Body of pancreas (tissue), 4 donors: ENCODE data around the gene EBI3. TPM values are rescaled to one million over a fixed set of nuclear protein-coding genes. Genes with fewer than 3 reads are reported as not detected.

Experiments used
- ATAC-seq: fragments of 150-250 bp; one replicate; pipeline ENCODE4 v1.9.1; 2016
- DNase-seq, 4 donors: peaks; one replicate each; pipeline ENCODE4 v3.0.0-alpha.2; 2019
- H3K27ac ChIP-seq, 4 donors: fragments of 200-600 bp; sonication (generic); 1 replicate in 3 of 4; 2 replicates in 1 of 4; pipeline versions ENCODE4 v1.5.1 to v1.6.1; 2016 to 2019; ENCODE audit warnings: mild to moderate bottlenecking in 1 of 4, mixed read lengths in 1 of 4, moderate library complexity in 1 of 4
- H3K27me3 ChIP-seq, 2 donors: fragments of 200-600 bp; sonication (generic); one replicate each; pipeline ENCODE4 v1.6.0; 2016; ENCODE audit warnings: mild to moderate bottlenecking in 1 of 2
- H3K36me3 ChIP-seq, 2 donors: fragments of 200-600 bp; sonication (generic); replicated peaks in 1 of 2; 2 replicates each; pipeline ENCODE4 v1.5.1; 2016; ENCODE audit warnings: low read depth in 2 of 2; ENCODE audit not compliant: insufficient read depth in 1 of 2
- H3K4me1 ChIP-seq: fragments of 200-600 bp; sonication (generic); one replicate; pipeline ENCODE4 v1.6.0; 2016
- H3K4me3 ChIP-seq, 2 donors: fragments of 200-600 bp; sonication (generic); 1 replicate in 1 of 2; 2 replicates in 1 of 2; pipeline ENCODE4 v1.5.1; 2016 to 2019
- H3K9me3 ChIP-seq, 3 donors: fragments of 200-600 bp; sonication (generic); 1 replicate in 2 of 3; 2 replicates in 1 of 3; pipeline ENCODE4 v1.5.1; 2016
- POLR2A ChIP-seq, 3 donors: fragments of 450-650 bp; IDR thresholded peaks; one replicate each; pipeline ENCODE4 v1.6.1; 2016; ENCODE audit warnings: antibody characterized with exemption in 3 of 3, mild to moderate bottlenecking in 2 of 3
- WGBS, 2 donors: methylation state at CpG; one replicate each; pipeline ENCODE4 v1.1.5; 2017; 5-methylcytosine and 5-hydroxymethylcytosine counted together
- intact Hi-C: fragments of 100-400 bp; cut with DNase I; formaldehyde crosslinking; loops from one replicate; pipeline ENCODE4 v1.15.1; 2023
- total RNA-seq, 2 donors: library from RNA; depleted of rRNA; stranded (reverse); fragments of >200 nt; gene quantifications; one replicate each; pipeline ENCODE4 v1.1.0, GENCODE V29; 2016
- TF ChIP-seq, protein P1 (sequence below), 7 experiments: fragments of 450-650 bp in 4 of 7; fragments of 200-600 bp in 3 of 7; sonication (generic) in 3 of 7; IDR thresholded peaks; one replicate each; pipeline ENCODE4 v1.5.1; 2016 to 2019; ENCODE audit warnings: antibody characterized with exemption in 7 of 7

Gene EBI3
- total RNA-seq, 2 donors from 2014 or later: 0.99 to 27.5 TPM

DNA sequence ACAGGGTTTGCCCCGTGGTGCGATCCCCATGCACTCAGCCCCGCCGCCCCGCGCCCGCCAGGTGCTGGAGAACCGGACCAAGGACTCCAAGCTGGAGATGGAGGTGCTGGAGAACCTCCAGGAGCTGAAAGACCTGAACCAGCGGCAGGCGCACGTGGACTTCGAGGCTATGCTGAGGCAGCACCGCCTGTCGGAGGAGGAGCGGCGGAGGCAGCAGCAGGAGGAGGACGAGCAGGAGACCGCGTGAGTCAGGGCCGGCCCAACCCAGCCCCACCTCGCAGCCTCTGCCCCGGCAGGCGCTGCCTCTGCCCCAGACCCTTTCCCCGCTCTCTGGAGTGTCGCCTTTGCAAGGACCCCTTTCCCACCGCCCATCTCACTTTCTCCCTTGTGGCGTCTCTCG is 28.9 kb downstream of the EBI3 start:
- H3K27ac ChIP-seq: no peak overlapping the region
- DNase-seq: no peak
- H3K4me1 ChIP-seq: no peaks in the 10 kb centered on the region
- H3K9me3 ChIP-seq: no peaks in the 10 kb centered on the region
- H3K27me3 ChIP-seq: no peaks in the 10 kb centered on the region
- TF ChIP-seq POLR2A (IDR thresholded peaks at IDR 0.05): no peak
- TF ChIP-seq, protein P1, sequence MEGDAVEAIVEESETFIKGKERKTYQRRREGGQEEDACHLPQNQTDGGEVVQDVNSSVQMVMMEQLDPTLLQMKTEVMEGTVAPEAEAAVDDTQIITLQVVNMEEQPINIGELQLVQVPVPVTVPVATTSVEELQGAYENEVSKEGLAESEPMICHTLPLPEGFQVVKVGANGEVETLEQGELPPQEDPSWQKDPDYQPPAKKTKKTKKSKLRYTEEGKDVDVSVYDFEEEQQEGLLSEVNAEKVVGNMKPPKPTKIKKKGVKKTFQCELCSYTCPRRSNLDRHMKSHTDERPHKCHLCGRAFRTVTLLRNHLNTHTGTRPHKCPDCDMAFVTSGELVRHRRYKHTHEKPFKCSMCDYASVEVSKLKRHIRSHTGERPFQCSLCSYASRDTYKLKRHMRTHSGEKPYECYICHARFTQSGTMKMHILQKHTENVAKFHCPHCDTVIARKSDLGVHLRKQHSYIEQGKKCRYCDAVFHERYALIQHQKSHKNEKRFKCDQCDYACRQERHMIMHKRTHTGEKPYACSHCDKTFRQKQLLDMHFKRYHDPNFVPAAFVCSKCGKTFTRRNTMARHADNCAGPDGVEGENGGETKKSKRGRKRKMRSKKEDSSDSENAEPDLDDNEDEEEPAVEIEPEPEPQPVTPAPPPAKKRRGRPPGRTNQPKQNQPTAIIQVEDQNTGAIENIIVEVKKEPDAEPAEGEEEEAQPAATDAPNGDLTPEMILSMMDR (IDR thresholded peaks at IDR 0.05): no peak
- WGBS, 2 donors: 89 to 98% methylated on average over 20 to 28 of the region's 28 CpGs
- intact Hi-C loops: no loop called here
- no peak overlapping the region for H3K4me3 ChIP-seq
- H3K36me3 ChIP-seq: peaks cover 26 to 43% of the 10 kb centered on the region in 2 donors
- no peak for ATAC-seq

DNA sequence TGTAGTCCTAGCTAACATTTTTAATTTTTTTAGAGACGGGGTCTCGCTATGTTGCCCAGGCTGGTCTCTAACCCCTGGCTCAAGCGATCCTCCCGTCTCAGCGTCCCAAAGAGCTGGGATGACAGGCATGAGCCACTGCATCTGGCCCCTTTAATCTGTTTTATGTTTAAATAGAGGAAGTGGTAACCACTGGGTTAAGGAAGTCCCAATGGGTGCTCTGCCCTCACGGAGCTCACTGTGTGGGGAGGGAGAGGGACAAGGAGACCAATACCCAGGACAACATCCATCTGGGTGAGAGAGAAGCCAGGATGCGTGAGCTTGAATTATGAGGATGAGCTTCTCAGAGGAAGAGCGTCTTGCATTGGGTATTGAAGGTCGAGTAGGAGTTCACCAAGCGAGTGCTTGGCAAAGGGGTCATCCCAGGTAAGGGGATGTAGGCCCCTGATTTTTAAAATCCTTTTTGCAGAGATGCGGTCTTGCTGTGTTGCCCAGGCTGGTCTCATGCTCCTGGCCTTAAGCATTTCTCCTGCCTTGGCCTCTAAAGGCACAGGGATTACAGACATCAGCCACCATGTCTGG is 31.4 kb downstream of the EBI3 start:
- no peak for ATAC-seq
- no peak overlapping the region for H3K27ac ChIP-seq
- intact Hi-C loops: no loop called here
- peaks cover 10 to 34% of the 10 kb centered on the region in 2 donors for H3K36me3 ChIP-seq
- H3K4me1 ChIP-seq: no peaks in the 10 kb centered on the region
- no peaks in the 10 kb centered on the region for H3K9me3 ChIP-seq
- TF ChIP-seq POLR2A (IDR thresholded peaks at IDR 0.05): no peak
- TF ChIP-seq, protein P1 (IDR thresholded peaks at IDR 0.05): no peak
- no peaks in the 10 kb centered on the region for H3K27me3 ChIP-seq
- H3K4me3 ChIP-seq: no peak overlapping the region
- WGBS, 2 donors: 95 to 96% methylated on average over 11 of the region's 11 CpGs
- DNase-seq: no peak

- intact Hi-C loops: loop anchor here (5.0 kb wide), 1 partner anchor 87 kb away; no protein-coding TSS in a partner anchor
- DNase-seq: no peak
- no peak overlapping the region for H3K4me3 ChIP-seq
- H3K9me3 ChIP-seq: no peaks in the 10 kb centered on the region
- no peak for ATAC-seq
- WGBS, 2 donors: 62 to 64% methylated on average over 4 of the region's 4 CpGs
- no peak for TF ChIP-seq POLR2A (IDR thresholded peaks at IDR 0.05)
- TF ChIP-seq, protein P1 (IDR thresholded peaks at IDR 0.05): no peak
- no peak overlapping the region for H3K27ac ChIP-seq
- H3K27me3 ChIP-seq: no peaks in the 10 kb centered on the region
- H3K36me3 ChIP-seq: peaks cover 6 to 33% of the 10 kb centered on the region in 2 donors
- H3K4me1 ChIP-seq: peaks cover 17% of the 10 kb centered on the region
These were observed 35.5 kb downstream of the EBI3 start for GRCh38 chr19:4264812-4265211.

GRCh38 chr19:4266253-4267000 is 37.1 kb downstream of the EBI3 start:
- ATAC-seq (no peak), DNase-seq (no peak)
- 87 to 92% methylated on average over 18 of the region's 18 CpGs for WGBS, 2 donors
- Histone ChIP-seq H3K4me3 (no peak overlapping the region), H3K27me3 (no peaks in the 10 kb centered on the region), H3K9me3 (no peaks in the 10 kb centered on the region), H3K4me1 (peaks cover 17% of the 10 kb centered on the region), H3K27ac (no peak overlapping the region), H3K36me3 (peaks cover 6 to 33% of the 10 kb centered on the region in 2 donors)
- intact Hi-C loops: loop anchor here (5.0 kb wide), 1 partner anchor 86 kb away; no protein-coding TSS in a partner anchor
- no peak for TF ChIP-seq POLR2A (IDR thresholded peaks at IDR 0.05)
- TF ChIP-seq, protein P1 (IDR thresholded peaks at IDR 0.05): no peak
